H1 (cell line): ENCODE results near the gene SART1. TPM values are rescaled to one million over a fixed set of nuclear protein-coding genes. Genes with fewer than 3 reads are reported as not detected.

Source experiments
- CTCF ChIA-PET: fragments of 300-600 bp; sonication (Branson Sonifier 250); formaldehyde crosslinking; loops from one replicate; lab custom pipeline; 2021; ENCODE audit not compliant: partially characterized antibody; lab: Charles Lee
- POLR2A ChIA-PET: fragments of 300-600 bp; sonication (Branson Sonifier 250); formaldehyde crosslinking; loops from one replicate; lab custom pipeline; 2021; ENCODE audit warnings: inconsistent platforms; ENCODE audit not compliant: partially characterized antibody; lab: Charles Lee
- DNase-seq, 2 experiments: peaks; one replicate each; pipeline versions ENCODE4 v3.0.0 to v3.0.0-alpha.2; 2010 to 2022; ENCODE audit warnings: low spot score in 2 of 2, low read depth in 1 of 2, mixed read lengths in 1 of 2
- FAIRE-seq: peaks from 2 replicates; lab custom pipeline; 2011; peaks lifted over from hg19 to GRCh38; lab: Jason Lieb, UNC
- H2AFZ ChIP-seq: 2 replicates; pipeline ENCODE4 v1.8.1; 2012; ENCODE audit warnings: low read length, inconsistent platforms
- H2AK5ac ChIP-seq: 2 replicates; pipeline ENCODE4 v1.6.1; 2013; ENCODE audit warnings: low read depth, low read length
- H2BK120ac ChIP-seq: replicated peaks from 2 replicates; pipeline ENCODE3; 2013; ENCODE audit warnings: low read depth, low read length, inconsistent platforms
- H2BK12ac ChIP-seq: 2 replicates; pipeline ENCODE4 v1.6.1; 2013; ENCODE audit warnings: low read depth, low read length
- H2BK15ac ChIP-seq: 2 replicates; pipeline ENCODE4 v1.6.1; 2013; ENCODE audit warnings: low read length
- H2BK20ac ChIP-seq: 2 replicates; pipeline ENCODE4 v1.6.1; 2013; ENCODE audit warnings: low read length
- H2BK5ac ChIP-seq: 2 replicates; pipeline ENCODE4 v1.6.1; 2013; ENCODE audit warnings: low read depth, low read length
- H3K14ac ChIP-seq: 2 replicates; pipeline ENCODE4 v1.6.1; 2013; ENCODE audit warnings: inconsistent platforms; ENCODE audit not compliant: insufficient read length
- H3K18ac ChIP-seq: 2 replicates; pipeline ENCODE4 v1.6.1; 2013; ENCODE audit warnings: low read length; ENCODE audit errors: extremely low read depth
- H3K23ac ChIP-seq: 2 replicates; pipeline ENCODE4 v1.6.1; 2013; ENCODE audit warnings: inconsistent platforms; ENCODE audit not compliant: insufficient read length
- H3K23me2 ChIP-seq: 2 replicates; pipeline ENCODE4 v1.6.1; 2013; ENCODE audit warnings: low read depth, low read length
- H3K27ac ChIP-seq: 2 replicates; pipeline ENCODE4 v1.6.1; 2011; ENCODE audit warnings: low read depth, low read length, inconsistent platforms
- H3K27me3 ChIP-seq, 4 experiments: replicated peaks in 1 of 4; 1 replicate in 1 of 4; 2 replicates in 3 of 4; pipeline versions ENCODE4 v1.6.1 to v1.8.1; 2011 to 2013; ENCODE audit warnings: low read length in 3 of 4, mild to moderate bottlenecking in 3 of 4, inconsistent platforms in 2 of 4, mixed read lengths in 2 of 4, moderate library complexity in 1 of 4; ENCODE audit not compliant: control insufficient read depth in 3 of 4, insufficient read depth in 3 of 4; ENCODE audit errors: extremely low read depth in 1 of 4
- H3K36me3 ChIP-seq, 4 experiments: 2 replicates each; pipeline versions ENCODE4 v1.6.1 to v1.8.1; 2011 to 2013; ENCODE audit warnings: mild to moderate bottlenecking in 4 of 4, low read length in 3 of 4, moderate library complexity in 2 of 4, control low read depth in 1 of 4, inconsistent platforms in 1 of 4; ENCODE audit not compliant: insufficient read depth in 4 of 4, control insufficient read depth in 2 of 4
- H3K4ac ChIP-seq: replicated peaks from 2 replicates; pipeline ENCODE3; 2013; ENCODE audit warnings: low read length, low read depth, mixed read lengths, inconsistent platforms; ENCODE audit not compliant: insufficient read length
- H3K4me1 ChIP-seq, 4 experiments: replicated peaks in 1 of 4; 1 replicate in 1 of 4; 2 replicates in 3 of 4; pipeline versions ENCODE4 v1.6.1 to v1.8.1; 2011 to 2013; ENCODE audit warnings: low read length in 3 of 4, inconsistent platforms in 2 of 4, mixed read lengths in 1 of 4; ENCODE audit not compliant: insufficient read depth in 4 of 4, control insufficient read depth in 3 of 4
- H3K4me2 ChIP-seq, 2 experiments: 2 replicates each; pipeline versions ENCODE4 v1.6.1 to v1.8.1; 2011 to 2013; ENCODE audit warnings: low read depth in 2 of 2, low read length in 2 of 2, control low read depth in 1 of 2, inconsistent platforms in 1 of 2, mild to moderate bottlenecking in 1 of 2; ENCODE audit not compliant: insufficient read depth in 1 of 2
- H3K4me3 ChIP-seq, 4 experiments: fragments of 200-600, 300-600 bp in 1 of 4; sonication (generic), shearing (Covaris generic), sonication (Bioruptor Twin) in 1 of 4; 2 replicates each; pipeline versions ENCODE4 v1.5.1 to v1.8.1; 2011 to 2016; ENCODE audit warnings: low read length in 4 of 4, low read depth in 3 of 4, control low read depth in 2 of 4, inconsistent platforms in 2 of 4, mild to moderate bottlenecking in 2 of 4, mixed read lengths in 1 of 4, moderate library complexity in 1 of 4; ENCODE audit not compliant: insufficient read depth in 2 of 4; ENCODE audit errors: extremely low read depth in 1 of 4
- H3K56ac ChIP-seq: replicated peaks from 2 replicates; pipeline ENCODE3; 2013; ENCODE audit warnings: low read depth, mild to moderate bottlenecking, mixed read lengths, low read length, inconsistent platforms; ENCODE audit not compliant: insufficient read length
- H3K79me1 ChIP-seq: 2 replicates; pipeline ENCODE4 v1.6.1; 2013; ENCODE audit warnings: low read depth, low read length, control low read depth
- H3K79me2 ChIP-seq, 2 experiments: 2 replicates each; pipeline versions ENCODE4 v1.6.1 to v1.8.1; 2012 to 2013; ENCODE audit warnings: low read length in 2 of 2, mild to moderate bottlenecking in 2 of 2, inconsistent platforms in 1 of 2; ENCODE audit not compliant: insufficient read depth in 2 of 2, control insufficient read depth in 1 of 2
- H3K9ac ChIP-seq, 4 experiments: replicated peaks in 1 of 4; 1 replicate in 1 of 4; 2 replicates in 3 of 4; pipeline versions ENCODE4 v1.6.1 to v1.8.1; 2011 to 2013; ENCODE audit warnings: low read depth in 3 of 4, low read length in 3 of 4, control low read depth in 2 of 4, mild to moderate bottlenecking in 2 of 4, moderate library complexity in 2 of 4, inconsistent platforms in 1 of 4; ENCODE audit errors: extremely low read depth in 1 of 4
- H3K9me3 ChIP-seq, 2 experiments: 2 replicates each; pipeline versions ENCODE4 v1.6.1 to v1.8.1; 2012 to 2013; ENCODE audit warnings: mild to moderate bottlenecking in 2 of 2, moderate library complexity in 2 of 2, control low read depth in 1 of 2, inconsistent platforms in 1 of 2, low read depth in 1 of 2, low read length in 1 of 2, mixed read lengths in 1 of 2; ENCODE audit not compliant: insufficient read depth in 2 of 2
- H4K20me1 ChIP-seq, 2 experiments: replicated peaks in 1 of 2; 2 replicates each; pipeline versions ENCODE3 to v1.8.1; 2011 to 2013; ENCODE audit warnings: inconsistent platforms in 2 of 2, low read length in 2 of 2, mild to moderate bottlenecking in 1 of 2; ENCODE audit not compliant: insufficient read depth in 2 of 2, control insufficient read depth in 1 of 2
- H4K5ac ChIP-seq: 2 replicates; pipeline ENCODE4 v1.6.1; 2013; ENCODE audit warnings: low read length, low read depth, mixed read lengths, inconsistent platforms; ENCODE audit not compliant: insufficient read length
- H4K8ac ChIP-seq: 2 replicates; pipeline ENCODE4 v1.8.0; 2013; ENCODE audit warnings: mild to moderate bottlenecking, moderate library complexity, low read length, inconsistent platforms; ENCODE audit not compliant: insufficient read depth; ENCODE audit errors: extremely low read depth
- H4K91ac ChIP-seq: replicated peaks from 2 replicates; pipeline ENCODE3; 2013; ENCODE audit warnings: low read length, mixed read lengths, inconsistent platforms; ENCODE audit not compliant: insufficient read length
- CBX5 ChIP-seq: fragments of 300-800, 300-1000 bp; sonication (generic); IDR thresholded peaks from 2 replicates; pipeline ENCODE4 v1.7.1; 2016; ENCODE audit warnings: antibody characterized with exemption, low read length, low read depth
- FOSL1 ChIP-seq: IDR thresholded peaks from 2 replicates; pipeline ENCODE4 v1.6.1; 2011; ENCODE audit warnings: mild to moderate bottlenecking, low read depth, low read length, moderate library complexity; ENCODE audit not compliant: insufficient read depth
- HDAC6 ChIP-seq: IDR thresholded peaks from one replicate; pipeline ENCODE4 v1.7.1; 2012; ENCODE audit warnings: low read depth, mild to moderate bottlenecking, inconsistent platforms, low read length, moderate library complexity
- JUN ChIP-seq: IDR thresholded peaks from 2 replicates; pipeline ENCODE4 v1.6.1; 2011; ENCODE audit warnings: low read depth, mild to moderate bottlenecking, improper control_type of control experiment, low read length
- KDM4A ChIP-seq: IDR thresholded peaks from one replicate; pipeline ENCODE4 v1.7.1; 2012; ENCODE audit warnings: low read depth, mild to moderate bottlenecking, moderate library complexity, low read length, inconsistent platforms; ENCODE audit not compliant: severe bottlenecking
- MAFK ChIP-seq: IDR thresholded peaks from 2 replicates; pipeline ENCODE4 v1.6.1; 2012; ENCODE audit warnings: low read depth, mild to moderate bottlenecking, improper control_type of control experiment, low read length
- NANOG ChIP-seq: IDR thresholded peaks from 2 replicates; pipeline ENCODE4 v1.6.1; 2011; ENCODE audit warnings: low read length, low read depth, mild to moderate bottlenecking, inconsistent platforms; ENCODE audit not compliant: insufficient read depth, poor library complexity, severe bottlenecking
- RAD21 ChIP-seq, 2 experiments: IDR thresholded peaks in 1 of 2; conservative IDR thresholded peaks in 1 of 2; 2 replicates each; pipeline ENCODE4 v1.6.1; 2011; ENCODE audit warnings: low read depth in 2 of 2, low read length in 2 of 2, improper control_type of control experiment in 1 of 2, inconsistent platforms in 1 of 2, mild to moderate bottlenecking in 1 of 2, moderate library complexity in 1 of 2
- SAP30 ChIP-seq: fragments of 300-600 bp; sonication (generic); IDR thresholded peaks from 2 replicates; pipeline ENCODE4 v1.7.1; 2012; ENCODE audit warnings: low read length, moderate library complexity, mild to moderate bottlenecking, inconsistent platforms; ENCODE audit not compliant: insufficient read depth, insufficient replicate concordance
- SRF ChIP-seq: IDR thresholded peaks from 2 replicates; pipeline ENCODE4 v1.6.1; 2011; ENCODE audit warnings: mild to moderate bottlenecking, low read depth, low read length, moderate library complexity
- WGBS, 2 experiments: shearing (Covaris generic) in 1 of 2; methylation state at CpG; one replicate each; pipeline versions ENCODE4 v1.1.6 to v1.1.7; 2013 to 2015; ENCODE audit warnings: low lambda C conversion rate in 2 of 2, mixed read lengths in 2 of 2, inconsistent platforms in 1 of 2, low coverage in 1 of 2, missing lambda C conversion rate in 1 of 2; ENCODE audit not compliant: insufficient replicate concordance in 2 of 2, insufficient coverage in 1 of 2, insufficient read length in 1 of 2; ENCODE audit errors: extremely low coverage in 1 of 2, missing lambda C conversion rate in 1 of 2; 5-methylcytosine and 5-hydroxymethylcytosine counted together
- polyA plus RNA-seq, 7 experiments: library from polyadenylated mRNA; depleted of rRNA in 3 of 7; stranded (reverse) in 5 of 7; unstranded in 2 of 7; fragments of >200 nt in 5 of 7; fragments of 200-250 nt in 2 of 7; gene quantifications; 1 replicate in 5 of 7; 2 replicates in 1 of 7; 4 replicates in 1 of 7; pipeline versions ENCODE4 v1.2.1 to v1.2.3, GENCODE V29; 2011 to 2013; ENCODE audit warnings: missing spikeins in 2 of 7, mixed read lengths in 2 of 7
- total RNA-seq: library from RNA; stranded (reverse); fragmentation: NEBNext Ultra II Directional; extraction: Animal tissue kit (Norgen Biotek cat#: 25700); gene quantifications from 2 replicates; pipeline ENCODE4 v1.2.1, GENCODE V29; 2021
- TF ChIP-seq, protein P1 (sequence below): IDR thresholded peaks from 2 replicates; pipeline ENCODE4 v1.6.1; 2011; ENCODE audit warnings: low read depth, mild to moderate bottlenecking, low read length; ENCODE audit not compliant: insufficient read depth

SART1 gene
- total and polyA plus RNA-seq, 2 of the 8 experiments (the other 6 are each of a cell fraction or from before 2014, with no cell fraction given) = 9.7 to 46.1 TPM

DNA sequence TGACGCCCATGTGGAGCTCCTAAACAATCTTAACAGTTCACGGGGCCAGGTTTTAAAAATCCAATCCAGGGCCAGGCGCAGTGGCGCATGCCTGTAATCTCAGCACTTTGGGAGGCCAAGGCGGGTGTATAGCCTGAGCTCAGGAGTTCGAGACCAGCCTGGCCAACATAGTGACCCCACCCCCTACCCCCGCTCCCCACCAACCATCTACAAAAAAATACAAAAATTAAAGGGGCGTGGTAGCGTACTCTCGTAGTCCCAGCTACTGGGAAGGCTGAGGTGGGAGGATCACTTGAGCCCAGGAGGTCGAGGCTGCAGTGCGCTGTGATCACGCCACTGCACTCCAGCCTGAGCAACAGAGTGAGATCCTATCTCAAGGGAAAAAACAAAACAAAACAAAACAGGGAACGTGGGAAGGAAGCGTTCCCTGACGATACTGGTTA, 689 bp upstream of the SART1 start:
- peak overlapping the region; percentile 60; the same call in 1 of the 2 replicates for H3K27ac ChIP-seq
- WGBS, 2 experiments = 57% methylated on average over 15 of the region's 16 CpGs; no CpG with 5 or more reads in 1 of the 2 experiments
- H4K8ac ChIP-seq = peak overlapping the region; percentile 96; the same call in 1 of the 2 replicates
- peaks cover 9% of the 10 kb centered on the region for H3K79me1 ChIP-seq
- ChIA-PET POLR2A (interaction anchor here (0.6 to 1.6 kb wide), 9 partner anchors 9 to 104 kb away, joined by 3 to 5 read pairs (median 3); partner anchors contain the start of gene MUS81), CTCF (interaction anchor here (0.6 to 2.2 kb wide), 8 partner anchors 28 to 176 kb away, joined by 3 to 7 read pairs (median 4); partner anchors contain the start of genes CCDC85B and FIBP)
- H3K4me1 ChIP-seq = peaks cover 0 to 14% (median 3%) of the 10 kb centered on the region in 4 experiments; a peak in 5 of 7 replicates
- H3K23me2 ChIP-seq = peaks cover 14% of the 10 kb centered on the region; the same call in 1 of the 2 replicates
- peak overlapping the region; percentile 0 for H3K4ac ChIP-seq
- no peak overlapping the region for H2BK120ac ChIP-seq
- no peaks in the 10 kb centered on the region for H3K27me3 ChIP-seq
- no peak overlapping the region for H2BK15ac ChIP-seq
- peak overlapping the region; percentile 23; the same call in 1 of the 2 replicates for H2AFZ ChIP-seq
- H3K23ac ChIP-seq = no peak overlapping the region
- peak overlapping the region; percentile 54 for H4K5ac ChIP-seq
- H2BK12ac ChIP-seq = peak overlapping the region; percentile 44
- H3K9me3 ChIP-seq = no peaks in the 10 kb centered on the region
- no peak overlapping the region for H2BK20ac ChIP-seq
- peaks cover 6 to 17% (median 10%) of the 10 kb centered on the region in 4 experiments for H3K36me3 ChIP-seq
- DNase-seq (no peak), FAIRE-seq (no peak)
- H3K56ac ChIP-seq = no peak overlapping the region
- H3K14ac ChIP-seq = no peak overlapping the region
- peaks cover 11 to 21% of the 10 kb centered on the region in 2 experiments for H3K79me2 ChIP-seq
- H4K91ac ChIP-seq = no peak overlapping the region
- peak overlapping the region; percentile 32; the same call in 1 of the 2 replicates for H3K18ac ChIP-seq
- H2BK5ac ChIP-seq = peak overlapping the region; percentile 88
- H3K9ac ChIP-seq = peak overlapping the region in 3 of 4 experiments; percentile 77 to 86 (median 78); a peak in 6 of 7 replicates
- H4K20me1 ChIP-seq = peaks cover 1 to 7% of the 10 kb centered on the region in 2 experiments
- H3K4me2 ChIP-seq = peak overlapping the region; percentile 71 to 91
- H3K4me3 ChIP-seq = peak overlapping the region; percentile 80 to 92 (median 88)
- H2AK5ac ChIP-seq = no peak overlapping the region
- TF ChIP-seq MAFK (no peak), SRF (no peak), JUN (no peak), HDAC6 (no peak), NANOG (no peak), SAP30 (no peak), KDM4A (no peak), FOSL1 (no peak), CBX5 (no peak), RAD21 (IDR thresholded peaks at IDR 0.05 in 1 of 2, conservative IDR thresholded peaks at IDR 0.05 in 1 of 2; ENCODE audit: low read depth in 2 of 2, low read length in 2 of 2) (no peak)
- TF ChIP-seq, protein P1, sequence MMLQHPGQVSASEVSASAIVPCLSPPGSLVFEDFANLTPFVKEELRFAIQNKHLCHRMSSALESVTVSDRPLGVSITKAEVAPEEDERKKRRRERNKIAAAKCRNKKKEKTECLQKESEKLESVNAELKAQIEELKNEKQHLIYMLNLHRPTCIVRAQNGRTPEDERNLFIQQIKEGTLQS = no peak
